Hematopoietic multipotent progenitor cell treated with erythropoietin and hydrocortisone succinate and interleukin-3 and kit ligand, for 4 days (in vitro differentiated cells): Measurements from ENCODE around the gene JAKMIP1.

ENCODE experiments used
- DNase-seq: peaks from one replicate; pipeline ENCODE4 v3.0.0-alpha.2; 2015

Gene JAKMIP1

GRCh38 chr4:6199422-6199921 is 877 bp downstream of the JAKMIP1 start:
- no peak for DNase-seq

GRCh38 chr4:6198768-6199421 is 1.5 kb downstream of the JAKMIP1 start:
- peak; percentile 63 for DNase-seq

GRCh38 chr4:6198278-6198677 is 2.1 kb downstream of the JAKMIP1 start:
- DNase-seq = no peak

GRCh38 chr4:6197433-6198174 is 2.7 kb downstream of the JAKMIP1 start:
- no peak for DNase-seq

GRCh38 chr4:6196871-6197270 is 3.5 kb downstream of the JAKMIP1 start:
- DNase-seq = no peak

GRCh38 chr4:6196324-6196723 is 4.0 kb downstream of the JAKMIP1 start:
- DNase-seq = no peak

GRCh38 chr4:6195602-6196319 is 4.6 kb downstream of the JAKMIP1 start:
- no peak for DNase-seq

GRCh38 chr4:6194458-6195195 is 5.7 kb downstream of the JAKMIP1 start:
- no peak for DNase-seq

- DNase-seq = no peak
Measured at GRCh38 chr4:6193399-6193798, 7.0 kb downstream of the JAKMIP1 start.

GRCh38 chr4:6192245-6192644 is 8.1 kb downstream of the JAKMIP1 start:
- no peak for DNase-seq

- DNase-seq = no peak
Measured at GRCh38 chr4:6191448-6192130, 8.8 kb downstream of the JAKMIP1 start.

GRCh38 chr4:6190486-6190885 is 9.9 kb downstream of the JAKMIP1 start:
- DNase-seq = no peak

- DNase-seq = no peak
Measured at GRCh38 chr4:6189511-6189910, 10.8 kb downstream of the JAKMIP1 start.

- DNase-seq = no peak
Measured at GRCh38 chr4:6188687-6189305, 11.6 kb downstream of the JAKMIP1 start.

- no peak for DNase-seq
Measured at GRCh38 chr4:6184169-6184568, 16.2 kb downstream of the JAKMIP1 start.

GRCh38 chr4:6183740-6184139 is 16.6 kb downstream of the JAKMIP1 start:
- no peak for DNase-seq

- no peak for DNase-seq
Measured at GRCh38 chr4:6182376-6183280, 17.7 kb downstream of the JAKMIP1 start.

GRCh38 chr4:6180841-6181631 is 19.3 kb downstream of the JAKMIP1 start:
- no peak for DNase-seq

GRCh38 chr4:6179362-6179761 is 21.0 kb downstream of the JAKMIP1 start:
- no peak for DNase-seq

- DNase-seq = no peak
Measured at GRCh38 chr4:6178757-6179156, 21.6 kb downstream of the JAKMIP1 start.
